Measurements from ENCODE around the gene CAMSAP1.

GRCh38 chr9:135775911-135776310 is 131.4 kb downstream of the CAMSAP1 start:
- no peak for TF ChIP-seq CTCF (IDR thresholded peaks at IDR 0.05; ENCODE audit: borderline replicate concordance, extremely low read depth, low read length, poor library complexity, severe bottlenecking)
- TF ChIP-seq EZH2 (IDR thresholded peaks at IDR 0.05; ENCODE audit: borderline replicate concordance, low read depth, low read length, severe bottlenecking): no peak
